T47D (cell line): ENCODE data around the gene HMG20B.
"Not testable (repeated sequence)": the region's sequence is repeated elsewhere in the genome, so short reads cannot be mapped to it uniquely, and the experiment has no call there.

ENCODE experiments used
- DNase-seq, 2 experiments: peaks; one replicate each; pipeline versions ENCODE4 v3.0.0 to v3.0.0-alpha.2; 2011 to 2012; ENCODE audit warnings: low read depth in 1 of 2, low spot score in 1 of 2
- JUND ChIP-seq: IDR thresholded peaks from 2 replicates; pipeline ENCODE4 v1.6.1; 2012; ENCODE audit warnings: low read depth
- in situ Hi-C: cut with HindIII; loops from 2 replicates; pipeline ENCODE4 v1.10.0; 2016; ENCODE audit warnings: low sequenced_read_pairs, low pct_unique_long_range_greater_than_20kb

HMG20B gene

GRCh38 chr19:3572132-3572854, 451 bp upstream of the HMG20B start:
- no peak for TF ChIP-seq JUND
- in situ Hi-C loops, result no loop called here
- DNase-seq, result peak; percentile 86 to 99

- peak in 1 of 2 experiments; percentile 33 for DNase-seq
- in situ Hi-C loops, result no loop called here
Measured at GRCh38 chr19:3573162-3573857, 566 bp downstream of the HMG20B start.

GRCh38 chr19:3573858-3574637, 1.3 kb downstream of the HMG20B start:
- peak; percentile 79 to 98 for DNase-seq
- TF ChIP-seq JUND, result no peak
- in situ Hi-C loops, result no loop called here

More at GRCh38 chr19:3573162-3573857, 566 bp downstream of the HMG20B start:
- no peak for TF ChIP-seq JUND

- in situ Hi-C loops, result no loop called here
- no peak for TF ChIP-seq JUND
- DNase-seq, result no peak
Measured at GRCh38 chr19:3575260-3575741, 2.6 kb downstream of the HMG20B start.

GRCh38 chr19:3575949-3576673, 3.4 kb downstream of the HMG20B start:
- DNase-seq, result no peak
- no peak for TF ChIP-seq JUND
- in situ Hi-C loops, result no loop called here

GRCh38 chr19:3576696-3577443, 4.1 kb downstream of the HMG20B start:
- in situ Hi-C loops, result no loop called here
- DNase-seq, result no peak
- no peak for TF ChIP-seq JUND

- DNase-seq, result no peak
- TF ChIP-seq JUND, result no peak
- in situ Hi-C loops, result no loop called here
Measured at GRCh38 chr19:3577723-3578344, 5.1 kb downstream of the HMG20B start.

- no peak for TF ChIP-seq JUND
- DNase-seq, result no peak
- in situ Hi-C loops, result no loop called here
Measured at GRCh38 chr19:3578390-3578789, 5.6 kb downstream of the HMG20B start.

GRCh38 chr19:3580156-3580934, 7.6 kb downstream of the HMG20B start:
- in situ Hi-C loops, result no loop called here
- DNase-seq, result no peak
- TF ChIP-seq JUND, result no peak

GRCh38 chr19:3581792-3582191, 9.0 kb downstream of the HMG20B start:
- in situ Hi-C loops, DNase-seq: not testable (repeated sequence)

GRCh38 chr19:3584036-3584802, 11.5 kb downstream of the HMG20B start:
- in situ Hi-C loops, DNase-seq: not testable (repeated sequence)
